GM13977 (cell line): Measurements from ENCODE around the gene IVD.
"Not testable (repeated sequence)": the region's sequence is repeated elsewhere in the genome, so short reads cannot be mapped to it uniquely, and the experiment has no call there.

ENCODE experiments used
- DNase-seq: peaks from one replicate; pipeline ENCODE4 v3.0.0; 2012; ENCODE audit warnings: low spot score
- CTCF ChIP-seq: IDR thresholded peaks from 2 replicates; pipeline ENCODE4 v1.5.1; 2012; ENCODE audit warnings: mild to moderate bottlenecking, control low read depth; ENCODE audit not compliant: insufficient read depth; ENCODE audit errors: extremely low read depth, missing control alignments
- in situ Hi-C: fragments of 300-500 bp; cut with MboI; formaldehyde crosslinking; loops from one replicate; pipeline ENCODE4 v1.12.0; 2022; ENCODE audit warnings: low sequenced_read_pairs, low pct_unique_long_range_greater_than_20kb, mixed read lengths, inconsistent platforms; ENCODE audit not compliant: unreplicated experiment

IVD gene

GRCh38 chr15:40446144-40446543 lies 40.5 kb downstream of the IVD start:
- no peak for DNase-seq
- in situ Hi-C loops, result no loop called here
- no peak for TF ChIP-seq CTCF

- no peak for DNase-seq
- TF ChIP-seq CTCF, result no peak
- in situ Hi-C loops, result no loop called here
Observed at GRCh38 chr15:40448354-40448753, 42.8 kb downstream of the IVD start.

GRCh38 chr15:40449275-40449674 lies 43.7 kb downstream of the IVD start:
- in situ Hi-C loops, result no loop called here
- no peak for TF ChIP-seq CTCF
- DNase-seq, result no peak

- in situ Hi-C loops, result no loop called here
- no peak for TF ChIP-seq CTCF
- no peak for DNase-seq
Observed at GRCh38 chr15:40450047-40450446, 44.5 kb downstream of the IVD start.

GRCh38 chr15:40451527-40452158 lies 46.0 kb downstream of the IVD start:
- in situ Hi-C loops, result no loop called here

GRCh38 chr15:40452296-40453090 lies 46.9 kb downstream of the IVD start:
- no peak for DNase-seq
- no peak for TF ChIP-seq CTCF
- in situ Hi-C loops, result no loop called here

More at GRCh38 chr15:40451527-40452158, 46.0 kb downstream of the IVD start:
- TF ChIP-seq CTCF, result no peak
- no peak for DNase-seq

GRCh38 chr15:40453941-40454340 lies 48.3 kb downstream of the IVD start:
- in situ Hi-C loops, DNase-seq: not testable (repeated sequence)
